Ovary (tissue), 3 donors: ENCODE results near the gene MSX2.

Source experiments
- POLR2A ChIP-seq: fragments of 450-650 bp; IDR thresholded peaks from one replicate; pipeline ENCODE4 v1.6.1; 2017; ENCODE audit warnings: antibody characterized with exemption, mild to moderate bottlenecking, moderate library complexity
- TF ChIP-seq, protein P1 (sequence below), 3 donors: fragments of 450-650 bp in 2 of 3; fragments of 200-600 bp in 1 of 3; IDR thresholded peaks; one replicate each; pipeline versions ENCODE4 v1.5.1 to v1.8.0; 2016 to 2022; ENCODE audit warnings: antibody characterized with exemption in 3 of 3, mild to moderate bottlenecking in 1 of 3
- donor health status: DM: no; HTN: no; CAD: no.

DNA sequence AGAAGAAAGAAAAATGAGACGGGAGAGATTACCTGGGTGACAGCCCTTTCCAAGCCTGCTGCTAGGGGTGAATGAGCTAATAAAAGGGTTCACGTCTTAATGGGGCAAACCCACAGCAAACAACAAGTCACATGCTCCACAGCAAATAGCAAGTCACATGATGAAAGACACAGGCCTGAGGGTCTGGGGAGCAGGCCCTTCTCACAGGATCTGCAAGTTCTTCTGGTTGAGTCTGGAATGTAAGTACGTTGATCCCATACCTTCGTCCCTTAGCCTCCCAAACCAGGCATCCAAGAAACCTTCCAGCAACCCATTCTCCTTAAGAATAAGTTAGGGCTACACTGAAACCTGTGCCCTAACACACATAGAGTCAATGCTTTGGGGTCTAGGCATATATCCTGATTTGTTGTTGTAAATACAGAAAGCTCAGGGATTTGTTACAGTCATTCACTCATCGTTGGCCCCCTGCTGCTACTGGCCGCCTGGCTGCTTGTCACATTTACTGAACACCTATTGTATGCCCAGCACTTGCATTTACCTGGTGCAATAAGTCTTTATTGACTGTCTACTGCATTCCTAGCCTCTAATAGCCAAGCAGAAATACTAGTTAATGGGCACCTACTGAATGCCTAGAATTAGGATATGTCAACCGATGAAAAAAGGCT is 43.3 kb upstream of the MSX2 start:
- no peak for TF ChIP-seq POLR2A
- TF ChIP-seq, protein P1, sequence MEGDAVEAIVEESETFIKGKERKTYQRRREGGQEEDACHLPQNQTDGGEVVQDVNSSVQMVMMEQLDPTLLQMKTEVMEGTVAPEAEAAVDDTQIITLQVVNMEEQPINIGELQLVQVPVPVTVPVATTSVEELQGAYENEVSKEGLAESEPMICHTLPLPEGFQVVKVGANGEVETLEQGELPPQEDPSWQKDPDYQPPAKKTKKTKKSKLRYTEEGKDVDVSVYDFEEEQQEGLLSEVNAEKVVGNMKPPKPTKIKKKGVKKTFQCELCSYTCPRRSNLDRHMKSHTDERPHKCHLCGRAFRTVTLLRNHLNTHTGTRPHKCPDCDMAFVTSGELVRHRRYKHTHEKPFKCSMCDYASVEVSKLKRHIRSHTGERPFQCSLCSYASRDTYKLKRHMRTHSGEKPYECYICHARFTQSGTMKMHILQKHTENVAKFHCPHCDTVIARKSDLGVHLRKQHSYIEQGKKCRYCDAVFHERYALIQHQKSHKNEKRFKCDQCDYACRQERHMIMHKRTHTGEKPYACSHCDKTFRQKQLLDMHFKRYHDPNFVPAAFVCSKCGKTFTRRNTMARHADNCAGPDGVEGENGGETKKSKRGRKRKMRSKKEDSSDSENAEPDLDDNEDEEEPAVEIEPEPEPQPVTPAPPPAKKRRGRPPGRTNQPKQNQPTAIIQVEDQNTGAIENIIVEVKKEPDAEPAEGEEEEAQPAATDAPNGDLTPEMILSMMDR (IDR thresholded peaks at IDR 0.05), result no peak
